Pancreas (tissue), 10 donors: ENCODE results near the gene SKI. TPM values are rescaled to one million over a fixed set of nuclear protein-coding genes. Genes with fewer than 3 reads are reported as not detected.

Source experiments
- ATAC-seq, 4 donors: fragments of 200-7000 bp; cut with Tn5 transposase; one replicate each; pipeline versions ENCODE4 v1.8.0 to v1.9.1; 2020; ENCODE audit warnings: mild to moderate bottlenecking in 4 of 4, moderate library complexity in 4 of 4
- DNase-seq, 6 donors: peaks; one replicate each; pipeline ENCODE4 v3.0.0-alpha.2; 2020
- FAIRE-seq: peaks from 2 replicates; lab custom pipeline; 2012; peaks lifted over from hg19 to GRCh38; lab: Jason Lieb, UNC
- H3K27ac ChIP-seq, 4 donors: fragments of 200-600 bp; sonication (generic); 1 replicate in 3 of 4; 2 replicates in 1 of 4; pipeline versions ENCODE4 v1.5.0 to v1.8.0; 2020
- H3K27me3 ChIP-seq, 4 donors: fragments of 200-600 bp; one replicate each; pipeline ENCODE4 v1.8.0; 2021
- H3K36me3 ChIP-seq, 3 donors: fragments of 200-600 bp; sonication (generic) in 1 of 3; one replicate each; pipeline versions ENCODE4 v1.5.0 to v1.8.0; 2020 to 2021
- H3K4me1 ChIP-seq, 3 donors: fragments of 200-600 bp; one replicate each; pipeline ENCODE4 v1.8.0; 2021
- H3K4me3 ChIP-seq, 4 donors: fragments of 200-600 bp; sonication (generic) in 2 of 4; one replicate each; pipeline versions ENCODE4 v1.5.0 to v1.8.0; 2020 to 2021
- H3K9me3 ChIP-seq, 4 donors: fragments of 200-600 bp; one replicate each; pipeline ENCODE4 v1.8.0; 2021
- CTCF ChIP-seq, 4 donors: fragments of 200-600 bp; sonication (generic) in 3 of 4; IDR thresholded peaks; one replicate each; pipeline versions ENCODE4 v1.5.0 to v1.8.0; 2021; ENCODE audit warnings: antibody characterized with exemption in 4 of 4
- WGBS, 2 donors: extraction: QIAGEN DNeasy Blood & Tissue Kit; methylation state at CpG; one replicate each; pipeline ENCODE4 v1.1.7; 2013; 5-methylcytosine and 5-hydroxymethylcytosine counted together
- intact Hi-C, 3 donors: fragments of 100-400 bp; cut with DNase I; formaldehyde crosslinking; loops; one replicate each; pipeline versions ENCODE4 v1.11.1 to v1.14.2; 2022
- polyA plus RNA-seq, 2 donors: library from polyadenylated mRNA; stranded (reverse); fragments of 200-250 nt; gene quantifications; one replicate each; pipeline ENCODE4 v1.2.3, GENCODE V29; 2013
- total RNA-seq, 6 donors: library from RNA; stranded (reverse); fragmentation: NEBNext Ultra II Directional in 4 of 6; extraction: Animal tissue kit (Norgen Biotek cat#: 25700) in 4 of 6; gene quantifications; one replicate each; pipeline versions ENCODE4 v1.2.1 to v1.2.4, GENCODE V29; 2021 to 2023
- donor health status: healthy with polysubstance abuse.
- donor health status: DM: no; HTN: no; CAD: no; lungs with moderate emphysema.
- donor health status: DM: no; HTN: no; CAD: no.
- donor health status: control.
- donor health status: control.
- donor health status: Bipolar disorder and iron deficiency.
- donor health status: DM: yes; HTN: yes; CAD: no.
- donor health status: DM: no; HTN: no; CAD: no.
- donor health status: DM: no; HTN: no; CAD: no.
- donor health status: DM: yes; HTN: yes; CAD: no.

The SKI gene
- total and polyA plus RNA-seq, 8 donors = 8.6 to 27.9 (median 14.0) TPM

GRCh38 chr1:2345297-2346075 is 117.4 kb downstream of the SKI start:
- FAIRE-seq (no peak), DNase-seq (peak in 3 of 6 donors; percentile 9 to 57 (median 49)), ATAC-seq (no peak)
- Histone ChIP-seq H3K4me1 (no peaks in the 10 kb centered on the region), H3K27me3 (no peaks in the 10 kb centered on the region), H3K9me3 (no peaks in the 10 kb centered on the region), H3K4me3 (no peak overlapping the region), H3K36me3 (no peaks in the 10 kb centered on the region), H3K27ac (no peak overlapping the region)
- WGBS, 2 donors = 71 to 78% methylated on average over 23 to 24 of the region's 24 CpGs
- intact Hi-C loops = no loop called here
- TF ChIP-seq CTCF (IDR thresholded peaks at IDR 0.05) = no peak

GRCh38 chr1:2346691-2347408 is 118.7 kb downstream of the SKI start:
- ATAC-seq = no peak
- Histone ChIP-seq H3K4me3 (no peak overlapping the region), H3K27ac (no peak overlapping the region), H3K36me3 (no peaks in the 10 kb centered on the region), H3K27me3 (no peaks in the 10 kb centered on the region), H3K9me3 (no peaks in the 10 kb centered on the region), H3K4me1 (no peaks in the 10 kb centered on the region)
- 76 to 82% methylated on average over 17 of the region's 17 CpGs for WGBS, 2 donors
- FAIRE-seq = no peak
- intact Hi-C loops = no loop called here
- peak in 3 of 6 donors; percentile 16 to 50 (median 40) for DNase-seq
- no peak for TF ChIP-seq CTCF (IDR thresholded peaks at IDR 0.05)

GRCh38 chr1:2347409-2347785 is 119.3 kb downstream of the SKI start:
- FAIRE-seq = no peak
- Histone ChIP-seq H3K4me3 (no peak overlapping the region), H3K4me1 (no peaks in the 10 kb centered on the region), H3K27me3 (no peaks in the 10 kb centered on the region), H3K36me3 (no peaks in the 10 kb centered on the region), H3K27ac (no peak overlapping the region), H3K9me3 (no peaks in the 10 kb centered on the region)
- 31 to 43% methylated on average over 13 of the region's 13 CpGs for WGBS, 2 donors
- TF ChIP-seq CTCF (IDR thresholded peaks at IDR 0.05) = no peak
- DNase-seq = peak in 3 of 6 donors; percentile 21 to 54 (median 35)
- intact Hi-C loops = no loop called here
- ATAC-seq = peak in 1 of 4 donors; percentile 36

- 52 to 60% methylated on average over 23 of the region's 23 CpGs for WGBS, 2 donors
- TF ChIP-seq CTCF (IDR thresholded peaks at IDR 0.05) = no peak
- peak in 1 of 4 donors; percentile 18 for ATAC-seq
- Histone ChIP-seq H3K27me3 (no peaks in the 10 kb centered on the region), H3K4me3 (no peak overlapping the region), H3K36me3 (no peaks in the 10 kb centered on the region), H3K4me1 (no peaks in the 10 kb centered on the region), H3K27ac (no peak overlapping the region), H3K9me3 (no peaks in the 10 kb centered on the region)
- peak in 2 of 6 donors; percentile 34 to 43 for DNase-seq
- FAIRE-seq = no peak
- intact Hi-C loops = no loop called here
These were observed 119.8 kb downstream of the SKI start for GRCh38 chr1:2347896-2348295.
